HG02973 (cell line): Measurements from ENCODE around the gene GIT2.
"Not testable (repeated sequence)": the region's sequence is repeated elsewhere in the genome, so short reads cannot be mapped to it uniquely, and the experiment has no call there.

Source experiments
- ATAC-seq: cut with Tn5 transposase; IDR thresholded peaks from one replicate; pipeline ENCODE4 v1.9.1; 2021; ENCODE audit warnings: moderate library complexity; ENCODE audit not compliant: unreplicated experiment

GIT2 gene

GRCh38 chr12:110005319-110005973 is 9.3 kb upstream of the GIT2 start:
- ATAC-seq = peak; percentile 42

- ATAC-seq = peak; percentile 49
These were observed 8.4 kb upstream of the GIT2 start for GRCh38 chr12:110004598-110004997.

GRCh38 chr12:110002676-110003515 is 6.7 kb upstream of the GIT2 start:
- ATAC-seq = no peak

GRCh38 chr12:110001596-110001995 is 5.4 kb upstream of the GIT2 start:
- ATAC-seq = no peak

- ATAC-seq = no peak
These were observed 3.9 kb upstream of the GIT2 start for GRCh38 chr12:109999983-110000505.

- no peak for ATAC-seq
These were observed 3.4 kb upstream of the GIT2 start for GRCh38 chr12:109999649-109999971.

- ATAC-seq = no peak
These were observed 2.9 kb upstream of the GIT2 start, which contains the start of gene ANKRD13A for GRCh38 chr12:109998904-109999648. TSS of gene ANKRD13A (plus strand) at chr12:109999430. CDS start at chr12:109999689, 259 bp downstream.

GRCh38 chr12:109998241-109998903 is 2.2 kb upstream of the GIT2 start:
- no peak for ATAC-seq

- no peak for ATAC-seq
These were observed 1.2 kb upstream of the GIT2 start for GRCh38 chr12:109997393-109997792.

GRCh38 chr12:109996483-109996853 is 300 bp upstream of the GIT2 start:
- ATAC-seq = no peak

- no peak for ATAC-seq
These were observed 845 bp downstream of the GIT2 start for GRCh38 chr12:109995361-109995685.

GRCh38 chr12:109994401-109995175 is 1.6 kb downstream of the GIT2 start:
- no peak for ATAC-seq

- ATAC-seq = no peak
These were observed 3.1 kb downstream of the GIT2 start for GRCh38 chr12:109993091-109993490.

GRCh38 chr12:109991586-109991985 is 4.6 kb downstream of the GIT2 start:
- no peak for ATAC-seq

GRCh38 chr12:109989380-109989779 is 6.8 kb downstream of the GIT2 start:
- ATAC-seq = no peak

GRCh38 chr12:109988903-109989302 is 7.3 kb downstream of the GIT2 start:
- ATAC-seq = no peak

GRCh38 chr12:109988274-109988673 is 7.9 kb downstream of the GIT2 start:
- ATAC-seq = no peak

GRCh38 chr12:109987615-109988014 is 8.6 kb downstream of the GIT2 start:
- ATAC-seq = no peak

GRCh38 chr12:109986236-109986635 is 9.9 kb downstream of the GIT2 start:
- not testable (repeated sequence) for ATAC-seq

- ATAC-seq = no peak
These were observed 12.6 kb downstream of the GIT2 start for GRCh38 chr12:109983432-109984142.
